Measurements from ENCODE around the gene SEMA3G. TPM values are rescaled to one million over a fixed set of nuclear protein-coding genes. Genes with fewer than 3 reads are reported as not detected.

The SEMA3G gene
- polyA plus RNA-seq, 1 donor (not counting 4 experiments of a cell fraction or from before 2014, with no cell fraction given): 0.07 TPM

DNA sequence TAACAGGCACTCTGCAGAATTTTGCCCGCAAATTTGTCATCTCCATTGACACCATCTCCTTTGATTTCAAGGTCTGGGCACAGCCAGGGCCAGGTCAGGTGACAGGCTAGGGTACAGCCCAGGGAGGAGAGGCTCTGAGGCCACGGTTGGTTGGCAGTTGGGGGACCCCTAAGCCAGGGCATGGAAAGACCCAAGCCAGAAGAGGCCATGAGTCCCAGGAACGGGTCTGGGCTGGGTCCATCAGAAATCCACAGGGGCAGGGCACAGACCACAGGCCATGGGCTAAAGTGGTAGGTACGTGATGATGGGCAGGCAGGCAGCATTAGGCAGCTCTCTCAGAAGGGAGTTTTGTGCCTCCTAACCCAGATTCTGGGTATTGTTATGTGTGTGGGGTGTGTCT lies 45.8 kb downstream of the SEMA3G start:
- H3K4me3 ChIP-seq (ENCODE audit: control insufficient read depth in 2 of 3, extremely low read depth in 1 of 3, insufficient read depth in 2 of 3, low read depth in 1 of 3, low read length in 3 of 3): no peak overlapping the region
- no peaks in the 10 kb centered on the region for H4K20me1 ChIP-seq (ENCODE audit: control insufficient read depth, extremely low read depth, insufficient read depth, low read length)
- peaks cover 3% of the 10 kb centered on the region for H3K9me1 ChIP-seq (ENCODE audit: control insufficient read depth, extremely low read depth, insufficient read depth, low read length)
- H2AFZ ChIP-seq (ENCODE audit: control insufficient read depth, low read length): no peak overlapping the region
- H3K27me3 ChIP-seq (ENCODE audit: control insufficient read depth, extremely low read depth, insufficient read depth, low read length): peaks cover 5% of the 10 kb centered on the region
- peaks cover 31 to 44% of the 10 kb centered on the region in 2 experiments for H3K36me3 ChIP-seq (ENCODE audit: control insufficient read depth in 2 of 2, extremely low read depth in 1 of 2, insufficient read depth in 2 of 2, low read length in 2 of 2)
- peaks cover 8% of the 10 kb centered on the region for H3K79me2 ChIP-seq (ENCODE audit: control insufficient read depth, insufficient read depth, low read length)
- H3K9ac ChIP-seq (ENCODE audit: control insufficient read depth, extremely low read depth, insufficient read depth, low read length): no peak overlapping the region
- H3K4me1 ChIP-seq (ENCODE audit: control insufficient read depth, extremely low read depth, insufficient read depth, low read length): peaks cover 12% of the 10 kb centered on the region
- DNase-seq (ENCODE audit: low read depth, low spot score) (no peak), FAIRE-seq (no peak)
- TF ChIP-seq, protein P1, sequence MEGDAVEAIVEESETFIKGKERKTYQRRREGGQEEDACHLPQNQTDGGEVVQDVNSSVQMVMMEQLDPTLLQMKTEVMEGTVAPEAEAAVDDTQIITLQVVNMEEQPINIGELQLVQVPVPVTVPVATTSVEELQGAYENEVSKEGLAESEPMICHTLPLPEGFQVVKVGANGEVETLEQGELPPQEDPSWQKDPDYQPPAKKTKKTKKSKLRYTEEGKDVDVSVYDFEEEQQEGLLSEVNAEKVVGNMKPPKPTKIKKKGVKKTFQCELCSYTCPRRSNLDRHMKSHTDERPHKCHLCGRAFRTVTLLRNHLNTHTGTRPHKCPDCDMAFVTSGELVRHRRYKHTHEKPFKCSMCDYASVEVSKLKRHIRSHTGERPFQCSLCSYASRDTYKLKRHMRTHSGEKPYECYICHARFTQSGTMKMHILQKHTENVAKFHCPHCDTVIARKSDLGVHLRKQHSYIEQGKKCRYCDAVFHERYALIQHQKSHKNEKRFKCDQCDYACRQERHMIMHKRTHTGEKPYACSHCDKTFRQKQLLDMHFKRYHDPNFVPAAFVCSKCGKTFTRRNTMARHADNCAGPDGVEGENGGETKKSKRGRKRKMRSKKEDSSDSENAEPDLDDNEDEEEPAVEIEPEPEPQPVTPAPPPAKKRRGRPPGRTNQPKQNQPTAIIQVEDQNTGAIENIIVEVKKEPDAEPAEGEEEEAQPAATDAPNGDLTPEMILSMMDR (optimal IDR thresholded peaks at IDR 0.05 in 1 of 3, IDR thresholded peaks at IDR 0.05 in 1 of 3, conservative IDR thresholded peaks at IDR 0.05 in 1 of 3; ENCODE audit: extremely low read depth in 1 of 3, insufficient read depth in 2 of 3, low read length in 3 of 3): no peak
- no peak for TF ChIP-seq EZH2 (IDR thresholded peaks at IDR 0.05; ENCODE audit: low read length)
- H3K27ac ChIP-seq (ENCODE audit: control insufficient read depth, insufficient read depth, low read length): no peak overlapping the region
- dilution Hi-C loops (cut with MboI; ENCODE audit: extremely low pct_ligation_motif_present, low sequenced_read_pairs): no loop called here
- no peaks in the 10 kb centered on the region for H3K9me3 ChIP-seq (ENCODE audit: control insufficient read depth, low read depth, low read length)
- H3K4me2 ChIP-seq (ENCODE audit: control insufficient read depth, extremely low read depth, insufficient read depth, low read depth, low read length): no peak overlapping the region

DNA sequence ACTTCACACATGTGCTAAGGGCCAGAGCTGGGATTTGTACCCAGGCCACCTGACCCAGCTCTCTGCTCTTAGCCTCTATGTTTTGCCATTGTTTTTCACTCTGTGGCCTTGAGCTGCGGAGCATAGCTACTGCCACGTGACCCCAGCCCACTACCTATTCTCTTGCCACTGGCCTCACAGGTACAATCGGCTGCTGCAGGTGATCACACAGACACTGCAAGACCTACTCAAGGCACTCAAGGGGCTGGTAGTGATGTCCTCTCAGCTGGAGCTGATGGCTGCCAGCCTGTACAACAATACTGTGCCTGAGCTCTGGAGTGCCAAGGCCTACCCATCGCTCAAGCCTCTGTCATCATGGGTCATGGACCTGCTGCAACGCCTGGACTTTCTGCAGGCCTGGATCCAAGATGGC lies 46.2 kb downstream of the SEMA3G start:
- H3K4me1 ChIP-seq (ENCODE audit: control insufficient read depth, extremely low read depth, insufficient read depth, low read length): peaks cover 7% of the 10 kb centered on the region
- H4K20me1 ChIP-seq (ENCODE audit: control insufficient read depth, extremely low read depth, insufficient read depth, low read length): no peaks in the 10 kb centered on the region
- H3K36me3 ChIP-seq (ENCODE audit: control insufficient read depth in 2 of 2, extremely low read depth in 1 of 2, insufficient read depth in 2 of 2, low read length in 2 of 2): peaks cover 29 to 39% of the 10 kb centered on the region in 2 experiments
- DNase-seq (ENCODE audit: low read depth, low spot score): no peak
- H3K4me2 ChIP-seq (ENCODE audit: control insufficient read depth, extremely low read depth, insufficient read depth, low read depth, low read length): no peak overlapping the region
- peaks cover 5% of the 10 kb centered on the region for H3K27me3 ChIP-seq (ENCODE audit: control insufficient read depth, extremely low read depth, insufficient read depth, low read length)
- H3K79me2 ChIP-seq (ENCODE audit: control insufficient read depth, insufficient read depth, low read length): peaks cover 8% of the 10 kb centered on the region
- no peak for FAIRE-seq
- H3K9me3 ChIP-seq (ENCODE audit: control insufficient read depth, low read depth, low read length): no peaks in the 10 kb centered on the region
- H3K4me3 ChIP-seq (ENCODE audit: control insufficient read depth in 2 of 3, extremely low read depth in 1 of 3, insufficient read depth in 2 of 3, low read depth in 1 of 3, low read length in 3 of 3): no peak overlapping the region
- no peak overlapping the region for H3K9ac ChIP-seq (ENCODE audit: control insufficient read depth, extremely low read depth, insufficient read depth, low read length)
- dilution Hi-C loops (cut with MboI; ENCODE audit: extremely low pct_ligation_motif_present, low sequenced_read_pairs): no loop called here
- H3K9me1 ChIP-seq (ENCODE audit: control insufficient read depth, extremely low read depth, insufficient read depth, low read length): peaks cover 3% of the 10 kb centered on the region
- no peak overlapping the region for H2AFZ ChIP-seq (ENCODE audit: control insufficient read depth, low read length)
- no peak for TF ChIP-seq EZH2 (IDR thresholded peaks at IDR 0.05; ENCODE audit: low read length)
- TF ChIP-seq, protein P1 (optimal IDR thresholded peaks at IDR 0.05 in 1 of 3, IDR thresholded peaks at IDR 0.05 in 1 of 3, conservative IDR thresholded peaks at IDR 0.05 in 1 of 3; ENCODE audit: extremely low read depth in 1 of 3, insufficient read depth in 2 of 3, low read length in 3 of 3): no peak
- H3K27ac ChIP-seq (ENCODE audit: control insufficient read depth, insufficient read depth, low read length): no peak overlapping the region
